Thyroid gland (tissue), 4 donors: ENCODE data around the gene RPL12. TPM values are rescaled to one million over a fixed set of nuclear protein-coding genes. Genes with fewer than 3 reads are reported as not detected.

Experiments
- DNase-seq, 2 donors: peaks; one replicate each; pipeline ENCODE4 v3.0.0-alpha.2; 2019
- H3K27ac ChIP-seq, 3 donors: fragments of 200-600 bp; sonication (generic); 1 replicate in 2 of 3; 2 replicates in 1 of 3; pipeline ENCODE4 v1.5.1; 2016 to 2019; ENCODE audit warnings: mild to moderate bottlenecking in 1 of 3, moderate library complexity in 1 of 3
- H3K27me3 ChIP-seq: fragments of 200-600 bp; sonication (generic); one replicate; pipeline ENCODE4 v1.5.1; 2019
- H3K36me3 ChIP-seq, 2 donors: fragments of 200-600 bp; sonication (generic); one replicate each; pipeline ENCODE4 v1.5.1; 2016 to 2019
- H3K4me1 ChIP-seq, 2 donors: fragments of 200-600 bp; sonication (generic); one replicate each; pipeline ENCODE4 v1.5.1; 2017 to 2019
- H3K4me3 ChIP-seq, 3 donors: fragments of 200-600 bp; sonication (generic); replicated peaks in 1 of 3; 1 replicate in 2 of 3; 2 replicates in 1 of 3; pipeline ENCODE4 v1.5.1; 2016; ENCODE audit warnings: mild to moderate bottlenecking in 1 of 3
- H3K9me3 ChIP-seq: fragments of 200-600 bp; sonication (generic); one replicate; pipeline ENCODE4 v1.5.1; 2017
- CTCF ChIP-seq, 6 experiments: fragments of 200-600 bp in 3 of 6; fragments of 450-650 bp in 3 of 6; sonication (generic) in 3 of 6; IDR thresholded peaks; one replicate each; pipeline ENCODE4 v1.5.1; 2016 to 2019; ENCODE audit warnings: antibody characterized with exemption in 6 of 6, mild to moderate bottlenecking in 2 of 6, inconsistent platforms in 1 of 6, moderate library complexity in 1 of 6
- POLR2A ChIP-seq, 2 donors: fragments of 450-650 bp; IDR thresholded peaks; one replicate each; pipeline ENCODE4 v1.6.1; 2017; ENCODE audit warnings: antibody characterized with exemption in 2 of 2, mild to moderate bottlenecking in 2 of 2, moderate library complexity in 1 of 2
- WGBS, 2 donors: methylation state at CpG; one replicate each; pipeline ENCODE4 v1.1.5; 2017; 5-methylcytosine and 5-hydroxymethylcytosine counted together
- intact Hi-C: fragments of 100-400 bp; cut with DNase I; formaldehyde crosslinking; loops from one replicate; pipeline ENCODE4 v1.15.1; 2023
- total RNA-seq, 4 donors: library from RNA; depleted of rRNA; stranded (reverse); fragments of >200 nt; gene quantifications; one replicate each; pipeline ENCODE4 v1.2.3, GENCODE V29; 2016

The RPL12 gene
- total RNA-seq, 4 donors from 2014 or later = 1,286 to 2,844 (median 1,849) TPM

- TF ChIP-seq CTCF (IDR thresholded peaks at IDR 0.05) (peak in 1 of 6 experiments; percentile 8), POLR2A (IDR thresholded peaks at IDR 0.05) (no peak)
- Histone ChIP-seq H3K27ac (no peak overlapping the region), H3K4me1 (peaks cover 6 to 19% of the 10 kb centered on the region in 2 donors), H3K27me3 (no peaks in the 10 kb centered on the region), H3K36me3 (no peaks in the 10 kb centered on the region), H3K9me3 (no peaks in the 10 kb centered on the region), H3K4me3 (no peak overlapping the region)
- 55 to 83% methylated on average over 5 to 10 of the region's 12 CpGs for WGBS, 2 donors
- intact Hi-C loops = no loop called here
- DNase-seq = no peak
Observed at GRCh38 chr9:127418037-127418471, 33.2 kb downstream of the RPL12 start.

- no peak overlapping the region for H3K4me3 ChIP-seq
- WGBS, 2 donors = 76 to 80% methylated on average over 14 to 15 of the region's 15 CpGs
Observed at GRCh38 chr9:127417131-127418036, 33.8 kb downstream of the RPL12 start.

GRCh38 chr9:127415657-127416056 is 35.5 kb downstream of the RPL12 start:
- Histone ChIP-seq H3K4me1 (peaks cover 0 to 10% of the 10 kb centered on the region in 2 donors), H3K27ac (no peak overlapping the region), H3K36me3 (no peaks in the 10 kb centered on the region), H3K4me3 (no peak overlapping the region), H3K9me3 (no peaks in the 10 kb centered on the region), H3K27me3 (no peaks in the 10 kb centered on the region)
- TF ChIP-seq CTCF (IDR thresholded peaks at IDR 0.05) (no peak), POLR2A (IDR thresholded peaks at IDR 0.05) (no peak)
- DNase-seq = no peak
- 75 to 88% methylated on average over 1 of the region's 1 CpG for WGBS, 2 donors
- intact Hi-C loops = no loop called here

More at GRCh38 chr9:127417131-127418036, 33.8 kb downstream of the RPL12 start:
- H3K27ac ChIP-seq = no peak overlapping the region
- DNase-seq = no peak
- H3K9me3 ChIP-seq = no peaks in the 10 kb centered on the region
- intact Hi-C loops = no loop called here
- H3K27me3 ChIP-seq = no peaks in the 10 kb centered on the region
- H3K36me3 ChIP-seq = no peaks in the 10 kb centered on the region
- no peak for TF ChIP-seq POLR2A (IDR thresholded peaks at IDR 0.05)
- no peak for TF ChIP-seq CTCF (IDR thresholded peaks at IDR 0.05)
- H3K4me1 ChIP-seq = peaks cover 0 to 12% of the 10 kb centered on the region in 2 donors

- Histone ChIP-seq H3K9me3 (no peaks in the 10 kb centered on the region), H3K27me3 (no peaks in the 10 kb centered on the region), H3K36me3 (no peaks in the 10 kb centered on the region), H3K4me3 (no peak overlapping the region), H3K4me1 (peaks cover 0 to 10% of the 10 kb centered on the region in 2 donors), H3K27ac (no peak overlapping the region)
- 54 to 63% methylated on average over 4 of the region's 4 CpGs for WGBS, 2 donors
- TF ChIP-seq CTCF (IDR thresholded peaks at IDR 0.05) = no peak
- no peak for TF ChIP-seq POLR2A (IDR thresholded peaks at IDR 0.05)
- intact Hi-C loops = no loop called here
- peak; percentile 21 to 24 for DNase-seq
Observed at GRCh38 chr9:127415141-127415540, 36.1 kb downstream of the RPL12 start.

GRCh38 chr9:127411122-127411521 is 40.1 kb downstream of the RPL12 start:
- intact Hi-C loops = no loop called here
- no peak for DNase-seq
- 84 to 89% methylated on average over 4 of the region's 4 CpGs for WGBS, 2 donors
- H3K9me3 ChIP-seq = no peaks in the 10 kb centered on the region
- no peak overlapping the region for H3K27ac ChIP-seq
- no peak for TF ChIP-seq POLR2A (IDR thresholded peaks at IDR 0.05)
- TF ChIP-seq CTCF (IDR thresholded peaks at IDR 0.05) = no peak
- H3K36me3 ChIP-seq = no peaks in the 10 kb centered on the region
- peaks cover 5 to 21% of the 10 kb centered on the region in 2 donors for H3K4me1 ChIP-seq
- H3K27me3 ChIP-seq = no peaks in the 10 kb centered on the region
- no peak overlapping the region for H3K4me3 ChIP-seq
